K562 (cell line): ENCODE data around the gene NFE2. TPM values are rescaled to one million over a fixed set of nuclear protein-coding genes. Genes with fewer than 3 reads are reported as not detected.

Experiments
- ARID1B ChIP-seq: fragments of 450-650 bp; IDR thresholded peaks from 2 replicates; pipeline ENCODE4 v1.6.1; 2016; ENCODE audit warnings: antibody characterized with exemption, mild to moderate bottlenecking, inconsistent platforms
- C11orf30 ChIP-seq: fragments of 450-650 bp; IDR thresholded peaks from 2 replicates; pipeline ENCODE4 v1.6.1; 2016; ENCODE audit warnings: low read depth, mild to moderate bottlenecking
- ETV1 ChIP-seq: fragments of 450-650 bp; conservative IDR thresholded peaks from 2 replicates; pipeline ENCODE4 v1.6.1; 2016; ENCODE audit warnings: missing genetic modification characterization, control low read depth, low read depth, missing compliant biosample characterization
- ID3 ChIP-seq, 2 experiments: fragments of 250-450 bp in 1 of 2; fragments of 450-650 bp in 1 of 2; sonication (Bioruptor Pico) in 1 of 2; IDR thresholded peaks; 2 replicates each; pipeline versions ENCODE4 v1.6.1 to v1.8.0; 2016 to 2021; ENCODE audit warnings: mild to moderate bottlenecking in 2 of 2, moderate library complexity in 2 of 2, missing compliant biosample characterization in 1 of 2, missing genetic modification characterization in 1 of 2
- MXD1 ChIP-seq: fragments of 250-450 bp; sonication (Bioruptor Pico); IDR thresholded peaks from 2 replicates; pipeline ENCODE4 v1.8.0; 2021; ENCODE audit warnings: borderline replicate concordance, mild to moderate bottlenecking, moderate library complexity; ENCODE audit not compliant: poor library complexity, severe bottlenecking
- PRDM10 ChIP-seq: fragments of 450-650 bp; IDR thresholded peaks from 2 replicates; pipeline ENCODE4 v1.6.1; 2018; ENCODE audit not compliant: partially characterized antibody
- ZNF274 ChIP-seq: IDR thresholded peaks from 2 replicates; pipeline ENCODE4 v1.6.1; 2011; ENCODE audit warnings: low read depth, mild to moderate bottlenecking, low read length, moderate library complexity, borderline replicate concordance
- ZNF318 ChIP-seq, 2 experiments: fragments of 450-650 bp; IDR thresholded peaks; 2 replicates each; pipeline ENCODE4 v1.6.1; 2016; ENCODE audit warnings: mild to moderate bottlenecking in 2 of 2, borderline replicate concordance in 1 of 2, low read depth in 1 of 2, moderate library complexity in 1 of 2
- polyA plus RNA-seq, 8 experiments: library from polyadenylated mRNA; depleted of rRNA in 4 of 8; stranded (reverse) in 5 of 8; unstranded in 3 of 8; fragments of >200 nt; fragmentation: Nextera tagmentation in 2 of 8; fragmentation: Illumina TruSeq in 1 of 8; extraction: Ambion mirVana in 2 of 8; extraction: Trizol in 1 of 8; gene quantifications; 2 replicates each; pipeline versions ENCODE4 v1.2.1 to v1.2.3, GENCODE V29; 2011 to 2014; ENCODE audit warnings: inconsistent platforms in 1 of 8, missing spikeins in 1 of 8
- total RNA-seq, 7 experiments: library from RNA; depleted of rRNA in 6 of 7; stranded (reverse); fragments of >200 nt in 6 of 7; fragmentation: Illumina TruSeq in 2 of 7; extraction: Trizol in 2 of 7; gene quantifications; 2 replicates each; pipeline versions ENCODE4 v1.2.1 to v1.2.3, GENCODE V29; 2011 to 2021; ENCODE audit warnings: low replicate concordance in 1 of 7

The NFE2 gene
- total and polyA plus RNA-seq, 9 of the 15 experiments (the other 6 are each of a cell fraction or from before 2014, with no cell fraction given), result 12.3 to 282 (median 208) TPM

- peak; percentile 38 for TF ChIP-seq PRDM10
- TF ChIP-seq ARID1B, result peak; percentile 88
- peak in 1 of 2 experiments; percentile 41; a peak in 1 of 4 replicates for TF ChIP-seq ZNF318 (IDR thresholded peaks at IDR 0.05; ENCODE audit: borderline replicate concordance in 1 of 2, low read depth in 1 of 2)
- TF ChIP-seq ZNF274, result no peak
- TF ChIP-seq ETV1 (tag), result no peak
- peak; percentile 98 for TF ChIP-seq C11orf30
- no peak for TF ChIP-seq ID3 (CRISPR knock-in tag; IDR thresholded peaks at IDR 0.05)
- TF ChIP-seq ID3 (tag; IDR thresholded peaks at IDR 0.05), result peak; percentile 99
- TF ChIP-seq MXD1 (CRISPR knock-in tag), result no peak
Observed at GRCh38 chr12:54337280-54337842, 36.5 kb upstream of the NFE2 start (continued).
